Measurements from ENCODE around the gene RBM47.

DNA sequence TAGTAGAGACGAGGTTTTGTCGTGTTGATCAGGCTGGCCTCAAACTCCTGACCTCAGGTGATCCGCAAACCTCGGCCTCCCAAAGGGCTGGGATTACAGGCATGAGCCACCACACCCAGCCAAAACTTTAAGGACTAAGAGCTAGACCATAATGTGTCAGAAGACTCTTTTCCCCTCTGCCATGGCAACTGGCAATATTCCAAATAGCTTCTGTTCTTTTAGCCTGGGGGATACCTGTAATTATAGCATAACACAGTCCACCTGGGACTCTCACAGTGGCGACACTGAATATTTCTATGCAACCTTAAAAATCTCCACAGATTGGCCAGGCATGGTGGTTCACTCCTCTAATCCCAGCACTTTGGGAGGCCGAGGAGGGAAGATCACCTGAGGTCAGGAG is 45.5 kb upstream of the RBM47 start:
- TF ChIP-seq EZH2phosphoT487 (IDR thresholded peaks at IDR 0.05; ENCODE audit: borderline replicate concordance): no peak
- TF ChIP-seq, protein P1, sequence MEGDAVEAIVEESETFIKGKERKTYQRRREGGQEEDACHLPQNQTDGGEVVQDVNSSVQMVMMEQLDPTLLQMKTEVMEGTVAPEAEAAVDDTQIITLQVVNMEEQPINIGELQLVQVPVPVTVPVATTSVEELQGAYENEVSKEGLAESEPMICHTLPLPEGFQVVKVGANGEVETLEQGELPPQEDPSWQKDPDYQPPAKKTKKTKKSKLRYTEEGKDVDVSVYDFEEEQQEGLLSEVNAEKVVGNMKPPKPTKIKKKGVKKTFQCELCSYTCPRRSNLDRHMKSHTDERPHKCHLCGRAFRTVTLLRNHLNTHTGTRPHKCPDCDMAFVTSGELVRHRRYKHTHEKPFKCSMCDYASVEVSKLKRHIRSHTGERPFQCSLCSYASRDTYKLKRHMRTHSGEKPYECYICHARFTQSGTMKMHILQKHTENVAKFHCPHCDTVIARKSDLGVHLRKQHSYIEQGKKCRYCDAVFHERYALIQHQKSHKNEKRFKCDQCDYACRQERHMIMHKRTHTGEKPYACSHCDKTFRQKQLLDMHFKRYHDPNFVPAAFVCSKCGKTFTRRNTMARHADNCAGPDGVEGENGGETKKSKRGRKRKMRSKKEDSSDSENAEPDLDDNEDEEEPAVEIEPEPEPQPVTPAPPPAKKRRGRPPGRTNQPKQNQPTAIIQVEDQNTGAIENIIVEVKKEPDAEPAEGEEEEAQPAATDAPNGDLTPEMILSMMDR (conservative IDR thresholded peaks at IDR 0.05; ENCODE audit: low read length): no peak

Data from Loucy (cell line).